Measurements from ENCODE around the gene LAIR2.
"Not testable (repeated sequence)": the region's sequence is repeated elsewhere in the genome, so short reads cannot be mapped to it uniquely, and the experiment has no call there.

LAIR2 gene

DNA sequence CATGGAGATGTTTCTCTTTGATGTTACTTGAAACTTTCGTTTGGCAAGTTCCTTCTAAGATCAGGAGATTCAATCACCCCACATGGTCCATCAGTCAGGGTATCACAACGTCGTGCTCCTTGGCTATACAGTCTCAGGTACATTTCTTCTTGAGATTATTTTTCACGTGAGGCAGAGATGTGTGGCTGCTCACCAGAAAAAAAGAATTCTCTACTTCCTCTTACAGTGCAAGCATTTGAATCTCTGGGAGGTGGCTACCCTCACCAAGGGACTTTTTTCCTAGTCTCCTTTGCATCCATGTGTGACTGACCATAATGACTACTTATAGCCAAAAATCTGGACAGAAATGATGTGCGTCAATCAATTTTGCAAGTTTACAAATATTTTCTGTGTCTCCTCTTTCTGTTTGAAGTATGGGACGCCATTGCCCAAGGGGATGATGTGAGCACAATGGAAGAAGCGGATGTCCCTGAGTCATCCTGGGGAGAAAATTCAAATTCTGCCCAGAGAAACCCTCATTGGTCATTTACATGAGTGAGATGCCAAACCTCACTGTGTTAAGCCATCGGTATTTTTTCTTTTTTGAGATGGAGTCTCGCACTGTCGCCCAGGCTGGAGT lies 8.6 kb upstream of the LAIR2 start:
- peaks cover 2% of the 10 kb centered on the region for H3K9me3 ChIP-seq (ENCODE audit: control insufficient read depth, low read length)
- H3K36me3 ChIP-seq (ENCODE audit: control insufficient read depth, insufficient read depth, low read length) = no peaks in the 10 kb centered on the region
- WGBS, 2 experiments = 64 to 71% methylated on average over 10 of the region's 10 CpGs
- no peak overlapping the region for H3K4me3 ChIP-seq (ENCODE audit: insufficient read depth, low read depth, low read length)
- no peaks in the 10 kb centered on the region for H3K27me3 ChIP-seq (ENCODE audit: control insufficient read depth, insufficient read depth, low read length, poor library complexity, severe bottlenecking)
- H3K27ac ChIP-seq (ENCODE audit: insufficient read depth, low read depth, low read length, poor library complexity, severe bottlenecking) = no peak overlapping the region
- no peaks in the 10 kb centered on the region for H3K4me1 ChIP-seq (ENCODE audit: control insufficient read depth, insufficient read depth, low read length)

DNA sequence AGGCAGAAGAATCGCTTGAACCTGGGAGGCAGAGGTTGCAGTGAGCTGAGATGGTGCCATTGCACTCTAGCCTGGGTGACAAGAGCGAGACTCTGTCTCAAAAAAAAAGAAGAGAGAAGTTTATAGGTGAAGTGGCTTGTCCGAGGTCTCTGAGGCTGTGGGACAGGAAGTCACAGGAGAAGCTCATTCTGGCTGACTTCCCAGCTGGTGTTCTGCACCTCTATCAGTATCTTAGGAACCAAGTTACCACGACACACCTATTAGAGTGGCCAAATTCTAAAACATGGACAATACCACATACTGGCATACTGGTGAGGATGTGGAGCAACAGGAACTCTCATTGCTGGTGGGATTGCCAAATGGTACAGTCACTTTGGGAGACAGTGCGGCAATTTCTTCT lies 7.3 kb upstream of the LAIR2 start:
- H3K27me3 ChIP-seq (ENCODE audit: control insufficient read depth, insufficient read depth, low read length, poor library complexity, severe bottlenecking); H3K4me3 ChIP-seq (ENCODE audit: insufficient read depth, low read depth, low read length); H3K36me3 ChIP-seq (ENCODE audit: control insufficient read depth, insufficient read depth, low read length); H3K4me1 ChIP-seq (ENCODE audit: control insufficient read depth, insufficient read depth, low read length); H3K9me3 ChIP-seq (ENCODE audit: control insufficient read depth, low read length); H3K27ac ChIP-seq (ENCODE audit: insufficient read depth, low read depth, low read length, poor library complexity, severe bottlenecking): not testable (repeated sequence)
- 45 to 60% methylated on average over 5 of the region's 5 CpGs for WGBS, 2 experiments

DNA sequence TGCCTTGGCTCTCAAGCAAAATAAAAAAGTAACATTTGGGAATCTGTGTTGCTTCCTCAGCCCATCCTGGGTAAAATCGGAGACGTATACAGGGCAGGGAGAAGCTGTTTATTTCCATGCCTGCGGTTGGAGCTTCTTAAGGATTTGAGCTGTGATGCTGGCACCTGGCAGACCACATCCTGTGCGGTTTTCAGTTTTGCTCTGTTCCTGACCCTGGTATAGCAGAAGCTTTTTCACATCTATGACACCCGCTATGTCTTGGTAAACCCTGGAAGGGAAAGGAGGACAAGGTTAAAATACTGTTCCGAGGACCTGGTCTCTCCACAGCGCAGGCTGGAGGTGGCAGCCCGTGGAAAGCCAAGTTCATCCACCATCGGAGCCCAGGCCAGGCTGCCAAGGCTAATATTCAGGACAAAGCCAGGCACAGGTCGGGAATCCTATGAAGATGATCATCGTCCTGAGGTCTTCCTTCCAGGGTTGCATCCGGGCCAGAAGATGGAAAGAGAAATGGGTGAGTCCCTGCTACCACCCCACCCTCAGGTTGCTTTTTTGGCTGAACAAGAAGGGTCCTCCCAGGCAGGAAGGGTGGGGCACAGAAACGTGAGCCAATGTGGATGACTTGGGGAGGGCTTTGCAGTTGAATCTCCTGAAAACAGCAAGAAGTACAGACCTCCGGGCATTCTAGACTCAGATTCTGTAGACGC lies 4.7 kb upstream of the LAIR2 start:
- H3K36me3 ChIP-seq (ENCODE audit: control insufficient read depth, insufficient read depth, low read length); H3K4me1 ChIP-seq (ENCODE audit: control insufficient read depth, insufficient read depth, low read length); H3K27ac ChIP-seq (ENCODE audit: insufficient read depth, low read depth, low read length, poor library complexity, severe bottlenecking); H3K27me3 ChIP-seq (ENCODE audit: control insufficient read depth, insufficient read depth, low read length, poor library complexity, severe bottlenecking); H3K4me3 ChIP-seq (ENCODE audit: insufficient read depth, low read depth, low read length); H3K9me3 ChIP-seq (ENCODE audit: control insufficient read depth, low read length): not testable (repeated sequence)
- WGBS, 2 experiments = 69 to 73% methylated on average over 7 of the region's 15 CpGs

DNA sequence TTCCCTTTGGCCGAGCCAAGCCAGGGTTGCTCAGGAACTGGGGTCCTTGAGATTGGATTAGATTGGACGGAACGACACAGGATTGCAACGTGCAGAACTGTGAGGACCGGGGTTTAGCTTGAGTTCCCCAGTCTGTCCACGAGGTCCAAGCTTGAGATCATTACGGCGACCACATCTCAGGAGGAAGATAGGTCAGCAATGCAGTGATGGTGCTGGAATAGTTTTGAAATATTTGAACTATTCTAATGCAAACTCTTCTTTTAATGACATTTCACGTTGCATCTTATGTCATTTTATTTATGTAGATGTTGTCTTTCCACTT lies 4.2 kb upstream of the LAIR2 start:
- H3K36me3 ChIP-seq (ENCODE audit: control insufficient read depth, insufficient read depth, low read length); H3K4me3 ChIP-seq (ENCODE audit: insufficient read depth, low read depth, low read length); H3K27ac ChIP-seq (ENCODE audit: insufficient read depth, low read depth, low read length, poor library complexity, severe bottlenecking); H3K4me1 ChIP-seq (ENCODE audit: control insufficient read depth, insufficient read depth, low read length); H3K27me3 ChIP-seq (ENCODE audit: control insufficient read depth, insufficient read depth, low read length, poor library complexity, severe bottlenecking); H3K9me3 ChIP-seq (ENCODE audit: control insufficient read depth, low read length): not testable (repeated sequence)
- WGBS, 2 experiments = 73 to 75% methylated on average over 7 to 8 of the region's 9 CpGs

DNA sequence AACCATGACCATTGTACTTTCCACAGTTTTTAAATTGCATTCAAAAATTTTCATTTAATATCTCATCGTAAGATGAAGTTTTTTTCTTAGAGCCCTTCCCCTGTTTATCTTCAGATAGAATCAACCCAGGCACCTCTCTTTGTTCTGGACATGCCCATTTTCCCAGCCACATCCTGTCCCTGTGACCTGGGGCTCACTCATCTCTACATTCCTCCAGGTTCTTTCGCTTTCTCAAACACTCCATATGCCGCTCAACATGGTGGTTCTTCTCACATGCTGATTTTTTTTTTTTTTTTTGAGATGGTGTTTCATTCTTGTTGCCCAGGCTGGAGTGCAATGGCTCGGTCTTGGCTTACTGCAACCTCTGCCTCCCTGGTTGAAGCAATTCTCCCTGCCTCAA lies 2.9 kb downstream of the LAIR2 start:
- not testable (repeated sequence) for H3K27me3 ChIP-seq (ENCODE audit: control insufficient read depth, insufficient read depth, low read length, poor library complexity, severe bottlenecking); H3K9me3 ChIP-seq (ENCODE audit: control insufficient read depth, low read length); H3K27ac ChIP-seq (ENCODE audit: insufficient read depth, low read depth, low read length, poor library complexity, severe bottlenecking); H3K36me3 ChIP-seq (ENCODE audit: control insufficient read depth, insufficient read depth, low read length); H3K4me3 ChIP-seq (ENCODE audit: insufficient read depth, low read depth, low read length); H3K4me1 ChIP-seq (ENCODE audit: control insufficient read depth, insufficient read depth, low read length)
- WGBS, 2 experiments = 81 to 92% methylated on average over 3 to 4 of the region's 4 CpGs

DNA sequence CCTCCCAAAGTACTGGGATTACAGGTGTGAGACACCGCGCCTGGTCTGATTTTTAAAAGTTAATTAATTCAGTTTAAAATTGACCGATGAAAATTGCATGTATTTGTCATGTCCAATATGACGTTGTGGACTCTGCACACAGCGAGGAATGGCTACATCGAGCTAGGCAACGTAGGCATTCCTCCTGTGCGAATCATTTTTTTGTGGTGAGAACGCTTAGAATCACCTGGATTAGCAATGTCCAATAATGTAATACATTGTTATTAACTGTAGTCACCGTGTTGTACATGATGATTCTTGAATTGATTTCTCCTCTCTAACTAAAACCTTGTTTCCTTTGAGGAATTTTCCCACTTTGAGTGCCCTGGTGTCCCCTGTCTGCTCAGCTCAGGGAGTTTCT lies 3.4 kb downstream of the LAIR2 start:
- no peak overlapping the region for H3K27ac ChIP-seq (ENCODE audit: insufficient read depth, low read depth, low read length, poor library complexity, severe bottlenecking)
- no peaks in the 10 kb centered on the region for H3K27me3 ChIP-seq (ENCODE audit: control insufficient read depth, insufficient read depth, low read length, poor library complexity, severe bottlenecking)
- no peaks in the 10 kb centered on the region for H3K4me1 ChIP-seq (ENCODE audit: control insufficient read depth, insufficient read depth, low read length)
- peaks cover 6% of the 10 kb centered on the region for H3K9me3 ChIP-seq (ENCODE audit: control insufficient read depth, low read length)
- no peaks in the 10 kb centered on the region for H3K36me3 ChIP-seq (ENCODE audit: control insufficient read depth, insufficient read depth, low read length)
- WGBS, 2 experiments = 68 to 69% methylated on average over 9 to 10 of the region's 10 CpGs
- H3K4me3 ChIP-seq (ENCODE audit: insufficient read depth, low read depth, low read length) = no peak overlapping the region

DNA sequence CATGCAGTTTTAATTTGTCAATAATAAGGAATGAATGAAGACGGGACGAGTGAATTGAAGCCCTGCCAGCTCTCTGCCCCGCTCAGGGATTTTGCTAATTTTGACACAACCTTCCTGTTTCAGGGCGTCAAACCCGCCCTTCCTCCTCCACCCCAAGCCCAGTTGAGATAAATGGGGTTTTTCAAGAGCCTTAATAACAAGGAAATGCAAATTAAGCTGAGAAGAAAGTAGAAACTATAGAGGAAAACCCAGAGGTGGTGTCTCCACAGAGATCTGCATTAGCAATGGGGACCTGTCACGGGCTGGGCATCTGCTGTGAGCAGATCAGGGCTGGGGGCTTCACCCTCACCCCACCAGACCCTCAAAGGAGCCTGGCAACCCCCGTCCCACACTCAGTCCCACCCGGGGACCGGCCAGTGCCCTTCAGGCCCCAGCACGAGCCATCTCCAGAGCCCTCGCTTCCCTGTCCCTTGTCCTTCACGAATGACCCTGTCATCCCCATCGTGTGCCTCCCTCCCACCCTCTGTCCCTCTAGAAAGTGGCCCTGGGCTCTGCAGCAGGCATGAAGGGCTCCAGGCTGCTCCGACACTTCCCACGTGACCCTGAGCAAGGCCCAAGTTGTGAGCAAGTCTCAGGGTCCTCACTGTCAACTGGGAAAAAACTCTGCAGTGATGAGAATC lies 4.5 kb downstream of the LAIR2 start:
- H3K36me3 ChIP-seq (ENCODE audit: control insufficient read depth, insufficient read depth, low read length); H3K27ac ChIP-seq (ENCODE audit: insufficient read depth, low read depth, low read length, poor library complexity, severe bottlenecking); H3K27me3 ChIP-seq (ENCODE audit: control insufficient read depth, insufficient read depth, low read length, poor library complexity, severe bottlenecking); H3K4me3 ChIP-seq (ENCODE audit: insufficient read depth, low read depth, low read length); H3K9me3 ChIP-seq (ENCODE audit: control insufficient read depth, low read length); H3K4me1 ChIP-seq (ENCODE audit: control insufficient read depth, insufficient read depth, low read length): not testable (repeated sequence)
- 75 to 81% methylated on average over 9 of the region's 15 CpGs for WGBS, 2 experiments

DNA sequence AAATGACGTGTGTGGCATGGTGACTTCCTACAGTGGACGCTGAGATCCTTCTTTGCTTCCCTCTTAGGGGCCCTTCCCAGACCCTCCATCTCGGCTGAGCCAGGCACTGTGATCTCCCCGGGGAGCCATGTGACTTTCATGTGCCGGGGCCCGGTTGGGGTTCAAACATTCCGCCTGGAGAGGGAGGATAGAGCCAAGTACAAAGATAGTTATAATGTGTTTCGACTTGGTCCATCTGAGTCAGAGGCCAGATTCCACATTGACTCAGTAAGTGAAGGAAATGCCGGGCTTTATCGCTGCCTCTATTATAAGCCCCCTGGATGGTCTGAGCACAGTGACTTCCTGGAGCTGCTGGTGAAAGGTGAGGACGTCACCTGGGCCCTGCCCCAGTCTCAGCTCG lies 5.2 kb downstream of the LAIR2 start:
- Histone ChIP-seq H3K36me3 (ENCODE audit: control insufficient read depth, insufficient read depth, low read length) (no peaks in the 10 kb centered on the region), H3K27me3 (ENCODE audit: control insufficient read depth, insufficient read depth, low read length, poor library complexity, severe bottlenecking) (no peaks in the 10 kb centered on the region), H3K9me3 (ENCODE audit: control insufficient read depth, low read length) (peaks cover 6% of the 10 kb centered on the region), H3K27ac (ENCODE audit: insufficient read depth, low read depth, low read length, poor library complexity, severe bottlenecking) (no peak overlapping the region), H3K4me3 (ENCODE audit: insufficient read depth, low read depth, low read length) (no peak overlapping the region), H3K4me1 (ENCODE audit: control insufficient read depth, insufficient read depth, low read length) (no peaks in the 10 kb centered on the region)
- WGBS, 2 experiments = 77 to 80% methylated on average over 12 of the region's 12 CpGs

DNA sequence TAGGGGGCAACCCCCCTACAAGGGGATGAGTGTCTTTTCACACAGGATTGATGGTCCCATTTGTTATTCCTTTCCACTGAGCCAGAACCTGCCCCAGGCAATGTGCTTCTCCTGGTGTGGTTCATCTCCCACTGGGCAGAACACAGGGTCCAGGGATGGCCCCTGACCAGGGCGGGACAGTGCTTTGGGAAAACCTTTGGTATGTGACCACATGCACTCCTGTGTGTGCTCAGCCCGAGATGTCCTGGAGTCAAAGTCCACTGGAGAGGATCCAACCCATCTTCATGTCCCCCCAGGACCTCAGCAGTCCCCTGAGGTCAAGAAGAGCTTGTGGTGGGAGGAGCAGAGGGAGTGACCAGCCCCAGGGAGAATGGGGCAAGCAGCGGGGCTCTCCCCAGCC lies 5.9 kb downstream of the LAIR2 start:
- not testable (repeated sequence) for H3K4me1 ChIP-seq (ENCODE audit: control insufficient read depth, insufficient read depth, low read length); H3K4me3 ChIP-seq (ENCODE audit: insufficient read depth, low read depth, low read length); H3K9me3 ChIP-seq (ENCODE audit: control insufficient read depth, low read length); H3K36me3 ChIP-seq (ENCODE audit: control insufficient read depth, insufficient read depth, low read length); H3K27me3 ChIP-seq (ENCODE audit: control insufficient read depth, insufficient read depth, low read length, poor library complexity, severe bottlenecking); H3K27ac ChIP-seq (ENCODE audit: insufficient read depth, low read depth, low read length, poor library complexity, severe bottlenecking)
- WGBS, 2 experiments = 84 to 96% methylated on average over 2 of the region's 3 CpGs

DNA sequence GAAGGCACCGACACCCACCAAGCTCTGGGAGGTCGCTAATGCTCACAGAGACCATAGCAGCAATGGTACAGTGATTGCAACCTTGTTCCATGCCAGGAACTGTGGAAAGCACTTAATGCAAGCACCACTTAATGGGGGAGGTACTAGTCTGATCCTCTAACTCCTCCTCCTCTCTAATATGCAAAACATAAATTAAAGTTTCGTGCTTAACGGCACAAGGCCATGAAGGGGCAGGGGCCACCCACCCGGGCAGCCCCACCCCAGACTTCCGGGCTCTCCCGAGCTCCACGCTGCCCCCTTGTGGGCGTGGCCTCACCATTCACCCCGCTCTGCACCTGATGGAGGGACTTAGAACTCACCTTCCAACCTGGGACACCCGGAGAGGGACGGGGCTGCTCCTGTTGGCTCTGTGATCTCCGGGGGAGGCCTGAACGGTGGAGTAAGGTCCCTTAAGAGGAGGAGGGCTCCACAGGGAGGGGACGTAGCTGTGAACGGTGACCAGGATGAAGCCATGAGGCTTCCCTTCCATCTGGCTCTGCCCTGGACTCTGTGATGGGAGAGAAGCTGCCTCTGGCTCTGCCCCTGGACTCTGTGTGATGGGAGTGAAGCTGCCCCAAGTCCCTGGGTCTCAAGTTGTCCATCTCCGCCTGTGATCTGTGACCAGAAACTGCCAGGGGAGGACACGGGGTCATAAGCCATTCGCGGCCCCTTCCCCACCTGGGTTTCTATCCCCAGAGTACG lies 6.7 kb downstream of the LAIR2 start:
- H3K4me3 ChIP-seq (ENCODE audit: insufficient read depth, low read depth, low read length); H3K27ac ChIP-seq (ENCODE audit: insufficient read depth, low read depth, low read length, poor library complexity, severe bottlenecking); H3K9me3 ChIP-seq (ENCODE audit: control insufficient read depth, low read length); H3K4me1 ChIP-seq (ENCODE audit: control insufficient read depth, insufficient read depth, low read length); H3K27me3 ChIP-seq (ENCODE audit: control insufficient read depth, insufficient read depth, low read length, poor library complexity, severe bottlenecking); H3K36me3 ChIP-seq (ENCODE audit: control insufficient read depth, insufficient read depth, low read length): not testable (repeated sequence)
- WGBS, 2 experiments = 76 to 82% methylated on average over 6 of the region's 21 CpGs

Measured in ectodermal cell (in vitro differentiated cells).